CD4-positive, CD25-positive, alpha-beta regulatory T cell (primary cell): ENCODE measurements around the gene TMEFF2. TPM values are rescaled to one million over a fixed set of nuclear protein-coding genes. Genes with fewer than 3 reads are reported as not detected.
"Not testable (repeated sequence)": the region's sequence is repeated elsewhere in the genome, so short reads cannot be mapped to it uniquely, and the experiment has no call there.

Experiments
- ATAC-seq, 2 donors: fragments of 150-1000 bp; cut with Tn5 transposase; one replicate each; pipeline ENCODE4 v1.10.0; 2021; ENCODE audit warnings: low read depth in 2 of 2, moderate number of reproducible peaks in 2 of 2, moderate library complexity in 1 of 2
- DNase-seq, 3 donors: peaks; one replicate each; pipeline versions ENCODE4 v3.0.0 to v3.0.0-alpha.2; 2012 to 2022; ENCODE audit warnings: mixed read lengths in 1 of 3
- H3K27ac ChIP-seq: one replicate; pipeline ENCODE4 v1.7.0; 2013; ENCODE audit warnings: mild to moderate bottlenecking, low read length; ENCODE audit not compliant: insufficient read depth, poor library complexity, severe bottlenecking
- H3K27me3 ChIP-seq: one replicate; pipeline ENCODE4 v1.7.0; 2013; ENCODE audit warnings: low read length; ENCODE audit not compliant: control insufficient read depth, insufficient read depth
- H3K36me3 ChIP-seq: one replicate; pipeline ENCODE4 v1.7.0; 2013; ENCODE audit warnings: mild to moderate bottlenecking, low read length, moderate library complexity; ENCODE audit not compliant: control insufficient read depth, insufficient read depth
- H3K4me1 ChIP-seq: 2 replicates; pipeline ENCODE4 v1.7.0; 2013; ENCODE audit warnings: mild to moderate bottlenecking, low read length; ENCODE audit not compliant: insufficient read depth, control insufficient read depth, poor library complexity, severe bottlenecking
- H3K4me3 ChIP-seq: one replicate; pipeline ENCODE4 v1.7.0; 2013; ENCODE audit warnings: low read depth, mild to moderate bottlenecking, low read length, moderate library complexity
- H3K9me3 ChIP-seq, 2 experiments: 1 replicate in 1 of 2; 2 replicates in 1 of 2; pipeline ENCODE4 v1.7.0; 2013; ENCODE audit warnings: low read length in 2 of 2, mild to moderate bottlenecking in 1 of 2, moderate library complexity in 1 of 2; ENCODE audit not compliant: control insufficient read depth in 2 of 2
- H3K27ac Mint-ChIP-seq, 3 donors: one replicate each; pipeline ENCODE4 v1.8.0; 2020 to 2022; ENCODE audit warnings: mild to moderate bottlenecking in 3 of 3, mixed read lengths in 3 of 3, moderate library complexity in 2 of 3
- H3K27me3 Mint-ChIP-seq: one replicate; pipeline ENCODE4 v1.8.0; 2022; ENCODE audit warnings: mild to moderate bottlenecking, mixed read lengths
- H3K36me3 Mint-ChIP-seq: one replicate; pipeline ENCODE4 v1.8.0; 2020; ENCODE audit warnings: mixed read lengths
- H3K4me1 Mint-ChIP-seq, 4 donors: one replicate each; pipeline ENCODE4 v1.8.0; 2020 to 2022; ENCODE audit warnings: mixed read lengths in 4 of 4, mild to moderate bottlenecking in 1 of 4
- H3K4me3 Mint-ChIP-seq, 4 donors: one replicate each; pipeline ENCODE4 v1.8.0; 2020 to 2022; ENCODE audit warnings: mild to moderate bottlenecking in 4 of 4, mixed read lengths in 4 of 4, moderate library complexity in 3 of 4
- H3K9me3 Mint-ChIP-seq, 7 donors: one replicate each; pipeline ENCODE4 v1.8.0; 2020 to 2022; ENCODE audit warnings: mixed read lengths in 7 of 7, mild to moderate bottlenecking in 3 of 7, moderate library complexity in 2 of 7
- polyA plus RNA-seq, 4 donors: library from polyadenylated mRNA; unstranded; fragments of 300-500 nt; fragmentation: Illumina TruSeq; gene quantifications; one replicate each; pipeline ENCODE4 v1.2.3, GENCODE V29; 2021
- total RNA-seq: library from RNA; stranded (reverse); gene quantifications from one replicate; pipeline ENCODE4 v1.2.3, GENCODE V29; 2022

TMEFF2 gene
- total and polyA plus RNA-seq, 5 donors from 2014 or later: not detected

GRCh38 chr2:191923652-191923997 is 271.1 kb downstream of the TMEFF2 start:
- Mint-ChIP-seq H3K27ac (no peak overlapping the region), H3K9me3 (peaks cover 0 to 4% (median 0%) of the 10 kb centered on the region in 7 donors), H3K36me3 (no peaks in the 10 kb centered on the region), H3K4me1 (no peaks in the 10 kb centered on the region), H3K27me3 (peaks cover 5% of the 10 kb centered on the region), H3K4me3 (no peak overlapping the region)
- Histone ChIP-seq H3K27ac (no peak overlapping the region), H3K9me3 (no peaks in the 10 kb centered on the region), H3K4me3 (no peak overlapping the region), H3K27me3 (no peaks in the 10 kb centered on the region), H3K36me3 (no peaks in the 10 kb centered on the region), H3K4me1 (no peaks in the 10 kb centered on the region)
- ATAC-seq (no peak), DNase-seq (no peak)

- ATAC-seq (no peak), DNase-seq (no peak)
- Histone ChIP-seq H3K9me3 (no peaks in the 10 kb centered on the region), H3K27me3 (no peaks in the 10 kb centered on the region), H3K4me1 (no peaks in the 10 kb centered on the region), H3K4me3 (no peak overlapping the region), H3K36me3 (no peaks in the 10 kb centered on the region), H3K27ac (no peak overlapping the region)
- Mint-ChIP-seq H3K36me3 (no peaks in the 10 kb centered on the region), H3K9me3 (peaks cover 0 to 4% (median 0%) of the 10 kb centered on the region in 7 donors), H3K27ac (peak overlapping the region in 1 of 3 donors; percentile 60), H3K4me1 (no peaks in the 10 kb centered on the region), H3K4me3 (no peak overlapping the region), H3K27me3 (peaks cover 5% of the 10 kb centered on the region)
These were observed 271.7 kb downstream of the TMEFF2 start for GRCh38 chr2:191922736-191923651.

- ATAC-seq, H3K27me3 Mint-ChIP-seq, H3K36me3 ChIP-seq, DNase-seq, H3K27ac ChIP-seq, H3K9me3 ChIP-seq, H3K27ac Mint-ChIP-seq, H3K9me3 Mint-ChIP-seq, H3K27me3 ChIP-seq, H3K4me1 ChIP-seq, H3K36me3 Mint-ChIP-seq, H3K4me3 Mint-ChIP-seq, H3K4me3 ChIP-seq, H3K4me1 Mint-ChIP-seq: not testable (repeated sequence)
These were observed 273.1 kb downstream of the TMEFF2 start for GRCh38 chr2:191921650-191922049.

- H3K27me3 ChIP-seq: no peaks in the 10 kb centered on the region
- H3K4me3 ChIP-seq: no peak overlapping the region
- DNase-seq (no peak), ATAC-seq (no peak)
- Mint-ChIP-seq H3K36me3 (no peaks in the 10 kb centered on the region), H3K4me1 (no peaks in the 10 kb centered on the region), H3K27me3 (peaks cover 9% of the 10 kb centered on the region), H3K4me3 (no peak overlapping the region), H3K9me3 (peaks cover 0 to 4% (median 0%) of the 10 kb centered on the region in 7 donors), H3K27ac (no peak overlapping the region)
- H3K36me3 ChIP-seq: no peaks in the 10 kb centered on the region
- H3K4me1 ChIP-seq: no peaks in the 10 kb centered on the region
- no peaks in the 10 kb centered on the region for H3K9me3 ChIP-seq
- no peak overlapping the region for H3K27ac ChIP-seq
These were observed 274.2 kb downstream of the TMEFF2 start for GRCh38 chr2:191920502-191920901.

GRCh38 chr2:191917967-191918651 is 276.6 kb downstream of the TMEFF2 start:
- Histone ChIP-seq H3K36me3 (no peaks in the 10 kb centered on the region), H3K4me1 (no peaks in the 10 kb centered on the region), H3K4me3 (no peak overlapping the region), H3K27me3 (no peaks in the 10 kb centered on the region), H3K9me3 (no peaks in the 10 kb centered on the region), H3K27ac (no peak overlapping the region)
- Mint-ChIP-seq H3K4me3 (no peak overlapping the region), H3K9me3 (peaks cover 0 to 4% (median 0%) of the 10 kb centered on the region in 7 donors), H3K4me1 (no peaks in the 10 kb centered on the region), H3K27me3 (peaks cover 9% of the 10 kb centered on the region), H3K27ac (no peak overlapping the region), H3K36me3 (no peaks in the 10 kb centered on the region)
- ATAC-seq (no peak), DNase-seq (no peak)

- Histone ChIP-seq H3K9me3 (no peaks in the 10 kb centered on the region), H3K4me3 (no peak overlapping the region), H3K27me3 (no peaks in the 10 kb centered on the region), H3K4me1 (no peaks in the 10 kb centered on the region), H3K36me3 (no peaks in the 10 kb centered on the region), H3K27ac (no peak overlapping the region)
- peaks cover 0 to 3% (median 0%) of the 10 kb centered on the region in 7 donors for H3K9me3 Mint-ChIP-seq
- H3K4me3 Mint-ChIP-seq: no peak overlapping the region
- H3K4me1 Mint-ChIP-seq: no peaks in the 10 kb centered on the region
- no peak for DNase-seq
- H3K27ac Mint-ChIP-seq: no peak overlapping the region
- peaks cover 9% of the 10 kb centered on the region for H3K27me3 Mint-ChIP-seq
- ATAC-seq: no peak
- no peaks in the 10 kb centered on the region for H3K36me3 Mint-ChIP-seq
These were observed 277.3 kb downstream of the TMEFF2 start for GRCh38 chr2:191917430-191917881.

- Mint-ChIP-seq H3K4me1 (no peaks in the 10 kb centered on the region), H3K27me3 (peaks cover 9% of the 10 kb centered on the region), H3K36me3 (no peaks in the 10 kb centered on the region), H3K4me3 (no peak overlapping the region), H3K9me3 (peaks cover 0 to 4% (median 0%) of the 10 kb centered on the region in 7 donors), H3K27ac (no peak overlapping the region)
- ATAC-seq (no peak), DNase-seq (no peak)
- Histone ChIP-seq H3K36me3 (no peaks in the 10 kb centered on the region), H3K4me1 (no peaks in the 10 kb centered on the region), H3K27ac (no peak overlapping the region), H3K27me3 (no peaks in the 10 kb centered on the region), H3K9me3 (no peaks in the 10 kb centered on the region), H3K4me3 (no peak overlapping the region)
These were observed 277.9 kb downstream of the TMEFF2 start for GRCh38 chr2:191916826-191917225.
